ENCODE measurements around the gene SLC7A6.

SLC7A6 gene

GRCh38 chr16:68331879-68332410, 67.6 kb downstream of the SLC7A6 start:
- peak in 1 of 2 donors; percentile 24 for DNase-seq (ENCODE audit: low read depth in 2 of 2)
- H3K4me3 ChIP-seq (replicated peaks in 1 of 2; ENCODE audit: low read depth in 2 of 2, low read length in 2 of 2): no peak overlapping the region
- TF ChIP-seq CTCF (IDR thresholded peaks at IDR 0.05; ENCODE audit: low read depth, low read length): no peak

GRCh38 chr16:68332411-68333121, 68.2 kb downstream of the SLC7A6 start:
- DNase-seq (ENCODE audit: low read depth in 2 of 2): peak; percentile 24 to 64
- TF ChIP-seq CTCF (IDR thresholded peaks at IDR 0.05; ENCODE audit: low read depth, low read length): no peak

GRCh38 chr16:68335175-68335574, 70.8 kb downstream of the SLC7A6 start:
- no peak for TF ChIP-seq CTCF (IDR thresholded peaks at IDR 0.05; ENCODE audit: low read depth, low read length)
- H3K4me3 ChIP-seq (replicated peaks in 1 of 2; ENCODE audit: low read depth in 2 of 2, low read length in 2 of 2): no peak overlapping the region
- DNase-seq (ENCODE audit: low read depth in 2 of 2): peak in 1 of 2 donors; percentile 28

More at GRCh38 chr16:68332411-68333121, 68.2 kb downstream of the SLC7A6 start:
- no peak overlapping the region for H3K4me3 ChIP-seq (replicated peaks in 1 of 2; ENCODE audit: low read depth in 2 of 2, low read length in 2 of 2)

GRCh38 chr16:68338326-68339119, 74.2 kb downstream of the SLC7A6 start:
- H3K4me3 ChIP-seq (replicated peaks in 1 of 2; ENCODE audit: low read depth in 2 of 2, low read length in 2 of 2): no peak overlapping the region
- no peak for DNase-seq (ENCODE audit: low read depth in 2 of 2)
- no peak for TF ChIP-seq CTCF (IDR thresholded peaks at IDR 0.05; ENCODE audit: low read depth, low read length)

GRCh38 chr16:68339214-68339613, 74.9 kb downstream of the SLC7A6 start:
- no peak for DNase-seq (ENCODE audit: low read depth in 2 of 2)
- TF ChIP-seq CTCF (IDR thresholded peaks at IDR 0.05; ENCODE audit: low read depth, low read length): no peak
- H3K4me3 ChIP-seq (replicated peaks in 1 of 2; ENCODE audit: low read depth in 2 of 2, low read length in 2 of 2): no peak overlapping the region

GRCh38 chr16:68342620-68343019, 78.3 kb downstream of the SLC7A6 start:
- no peak for DNase-seq (ENCODE audit: low read depth in 2 of 2)
- H3K4me3 ChIP-seq (replicated peaks in 1 of 2; ENCODE audit: low read depth in 2 of 2, low read length in 2 of 2): no peak overlapping the region
- TF ChIP-seq CTCF (IDR thresholded peaks at IDR 0.05; ENCODE audit: low read depth, low read length): no peak
